ENCODE results near the gene SEC16B. TPM values are rescaled to one million over a fixed set of nuclear protein-coding genes. Genes with fewer than 3 reads are reported as not detected.

Gene SEC16B
- total RNA-seq, 4 donors from 2014 or later, result 1.8 to 5.5 (median 3.5) TPM

DNA sequence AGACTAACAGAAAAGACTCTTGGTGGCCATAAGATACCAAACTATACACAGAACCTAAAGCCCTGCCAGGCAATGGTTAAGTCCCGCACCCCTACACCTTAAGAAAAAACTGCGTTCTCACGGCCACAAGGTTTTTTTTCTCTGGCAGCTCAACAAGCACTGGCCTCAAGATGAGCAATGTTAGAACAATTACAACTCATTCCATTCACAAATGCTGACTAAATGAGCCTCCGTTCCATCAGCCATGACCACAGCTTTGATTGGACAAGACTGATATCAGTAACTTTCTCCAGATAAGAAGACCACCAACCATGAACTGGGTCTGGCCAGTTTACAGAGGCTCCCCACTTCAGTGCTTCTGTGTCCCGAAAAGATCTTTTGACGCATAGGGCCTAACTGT lies 31.9 kb downstream of the SEC16B start:
- Histone ChIP-seq H3K4me3 (no peak overlapping the region), H3K9me3 (no peaks in the 10 kb centered on the region), H3K27me3 (no peaks in the 10 kb centered on the region), H3K4me1 (no peaks in the 10 kb centered on the region), H3K27ac (no peak overlapping the region), H3K36me3 (peaks cover 0 to 79% of the 10 kb centered on the region in 2 donors)
- TF ChIP-seq POLR2AphosphoS5 (IDR thresholded peaks at IDR 0.05) (no peak), POLR2A (IDR thresholded peaks at IDR 0.05) (no peak), EP300 (IDR thresholded peaks at IDR 0.05) (no peak)
- TF ChIP-seq, protein P1, sequence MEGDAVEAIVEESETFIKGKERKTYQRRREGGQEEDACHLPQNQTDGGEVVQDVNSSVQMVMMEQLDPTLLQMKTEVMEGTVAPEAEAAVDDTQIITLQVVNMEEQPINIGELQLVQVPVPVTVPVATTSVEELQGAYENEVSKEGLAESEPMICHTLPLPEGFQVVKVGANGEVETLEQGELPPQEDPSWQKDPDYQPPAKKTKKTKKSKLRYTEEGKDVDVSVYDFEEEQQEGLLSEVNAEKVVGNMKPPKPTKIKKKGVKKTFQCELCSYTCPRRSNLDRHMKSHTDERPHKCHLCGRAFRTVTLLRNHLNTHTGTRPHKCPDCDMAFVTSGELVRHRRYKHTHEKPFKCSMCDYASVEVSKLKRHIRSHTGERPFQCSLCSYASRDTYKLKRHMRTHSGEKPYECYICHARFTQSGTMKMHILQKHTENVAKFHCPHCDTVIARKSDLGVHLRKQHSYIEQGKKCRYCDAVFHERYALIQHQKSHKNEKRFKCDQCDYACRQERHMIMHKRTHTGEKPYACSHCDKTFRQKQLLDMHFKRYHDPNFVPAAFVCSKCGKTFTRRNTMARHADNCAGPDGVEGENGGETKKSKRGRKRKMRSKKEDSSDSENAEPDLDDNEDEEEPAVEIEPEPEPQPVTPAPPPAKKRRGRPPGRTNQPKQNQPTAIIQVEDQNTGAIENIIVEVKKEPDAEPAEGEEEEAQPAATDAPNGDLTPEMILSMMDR (IDR thresholded peaks at IDR 0.05), result no peak
- WGBS, 2 donors (ENCODE audit: low coverage in 1 of 2), result 72 to 75% methylated on average over 6 of the region's 6 CpGs
- no peak for ATAC-seq

DNA sequence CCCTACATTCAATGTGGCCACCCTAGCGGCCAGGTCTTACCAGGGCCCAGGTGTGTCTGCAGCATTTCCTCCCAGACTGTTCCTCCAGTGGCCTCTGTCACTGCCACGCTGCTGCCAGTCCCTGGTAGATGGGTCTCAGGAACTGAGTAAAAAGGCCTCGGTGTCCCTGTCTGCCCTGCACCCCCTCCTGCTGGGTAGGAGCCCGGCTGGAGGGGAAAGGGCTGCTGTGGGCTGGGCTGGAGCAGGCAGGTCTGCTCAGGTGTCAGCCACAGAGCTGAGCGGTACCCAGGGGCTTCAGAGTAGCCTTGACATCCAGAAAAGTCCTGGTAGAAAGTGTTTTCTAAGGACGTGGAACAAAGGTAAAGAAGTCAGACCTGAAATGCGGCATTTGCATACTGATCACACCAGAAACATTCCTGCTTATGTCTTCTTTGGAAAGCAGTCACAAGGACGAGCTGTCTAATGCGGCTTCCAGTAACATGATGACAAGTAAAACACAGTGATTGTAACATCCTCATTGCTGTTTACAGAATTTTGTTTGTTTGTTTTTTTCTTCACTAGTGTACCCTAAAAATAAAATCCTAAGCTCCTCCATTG lies 32.6 kb downstream of the SEC16B start:
- TF ChIP-seq, protein P1 (IDR thresholded peaks at IDR 0.05), result no peak
- no peak for TF ChIP-seq EP300 (IDR thresholded peaks at IDR 0.05)
- no peak for TF ChIP-seq POLR2AphosphoS5 (IDR thresholded peaks at IDR 0.05)
- TF ChIP-seq POLR2A (IDR thresholded peaks at IDR 0.05), result no peak
- Histone ChIP-seq H3K9me3 (no peaks in the 10 kb centered on the region), H3K36me3 (peaks cover 0 to 86% of the 10 kb centered on the region in 2 donors), H3K27ac (no peak overlapping the region), H3K4me3 (no peak overlapping the region), H3K27me3 (no peaks in the 10 kb centered on the region), H3K4me1 (no peaks in the 10 kb centered on the region)
- 89 to 92% methylated on average over 5 to 6 of the region's 9 CpGs for WGBS, 2 donors (ENCODE audit: low coverage in 1 of 2)
- ATAC-seq, result no peak

DNA sequence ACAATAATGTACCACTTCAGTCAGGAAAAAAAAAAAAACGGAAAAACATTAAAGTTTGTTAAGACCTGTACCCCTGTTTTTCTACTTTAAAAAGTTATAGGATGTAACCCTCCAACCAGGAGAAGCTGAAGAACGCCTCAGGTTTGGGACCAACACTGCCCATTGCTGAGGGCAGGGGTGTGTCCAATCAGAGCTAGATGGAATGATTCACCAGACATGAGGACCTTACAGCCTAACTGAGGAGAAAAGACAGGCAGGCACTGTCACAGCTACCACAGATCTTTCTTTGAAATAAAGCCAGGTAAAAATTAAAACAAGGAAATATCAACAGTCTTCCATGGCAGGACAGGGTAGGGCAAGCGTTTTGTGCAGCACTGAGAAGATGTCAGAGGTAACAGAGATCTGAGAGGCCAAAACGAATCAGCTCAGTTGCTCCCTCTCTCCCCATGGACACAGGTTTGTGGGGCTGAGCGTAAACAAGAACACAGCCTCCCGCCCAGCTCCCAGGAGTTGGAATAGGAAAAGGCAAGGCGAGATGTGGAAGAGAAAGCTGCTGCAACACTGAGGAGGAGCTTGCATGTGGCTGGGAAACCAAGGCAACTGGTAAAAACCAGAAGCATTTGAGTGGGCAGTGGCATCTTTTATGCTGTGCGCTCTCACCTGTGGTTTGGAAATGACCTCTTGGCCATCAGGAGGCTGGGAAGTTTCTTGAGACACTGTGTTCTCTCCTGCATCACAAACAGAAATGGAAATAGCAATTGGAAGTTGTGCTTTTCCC lies 34.0 kb downstream of the SEC16B start:
- WGBS, 2 donors (ENCODE audit: low coverage in 1 of 2), result 91% methylated on average over 8 of the region's 8 CpGs; no CpG with 5 or more reads in 1 of the 2 donors
- Histone ChIP-seq H3K4me1 (no peaks in the 10 kb centered on the region), H3K27ac (no peak overlapping the region), H3K27me3 (no peaks in the 10 kb centered on the region), H3K9me3 (no peaks in the 10 kb centered on the region), H3K4me3 (no peak overlapping the region), H3K36me3 (peaks cover 0 to 89% of the 10 kb centered on the region in 2 donors)
- ATAC-seq, result no peak
- TF ChIP-seq EP300 (IDR thresholded peaks at IDR 0.05), result no peak

DNA sequence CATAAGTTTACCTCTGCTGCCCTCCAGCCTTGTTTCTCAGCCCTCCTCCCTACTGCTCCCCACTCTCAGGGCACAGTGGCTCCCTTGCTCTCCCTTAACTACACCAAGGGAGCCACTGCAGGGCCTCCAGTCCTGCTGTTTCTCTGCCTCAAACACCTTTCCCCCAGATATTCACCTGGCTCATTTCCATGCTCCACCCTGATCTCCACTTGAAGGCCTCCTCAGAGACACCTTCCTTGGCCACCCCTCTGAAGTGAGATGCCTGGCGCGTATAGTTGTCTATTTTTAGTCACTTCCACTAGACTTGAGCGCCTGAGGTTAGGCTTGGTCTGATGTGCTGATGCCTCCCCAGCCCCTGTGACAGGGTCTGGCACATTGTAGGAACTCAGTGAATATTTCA lies 34.9 kb downstream of the SEC16B start:
- ATAC-seq, result no peak
- Histone ChIP-seq H3K4me1 (no peaks in the 10 kb centered on the region), H3K9me3 (no peaks in the 10 kb centered on the region), H3K4me3 (no peak overlapping the region), H3K27ac (no peak overlapping the region), H3K36me3 (peaks cover 0 to 89% of the 10 kb centered on the region in 2 donors), H3K27me3 (no peaks in the 10 kb centered on the region)
- no peak for TF ChIP-seq EP300 (IDR thresholded peaks at IDR 0.05)
- TF ChIP-seq POLR2AphosphoS5 (IDR thresholded peaks at IDR 0.05), result no peak
- TF ChIP-seq, protein P1 (IDR thresholded peaks at IDR 0.05), result no peak
- no peak for TF ChIP-seq POLR2A (IDR thresholded peaks at IDR 0.05)
- WGBS, 2 donors (ENCODE audit: low coverage in 1 of 2), result 82 to 92% methylated on average over 3 of the region's 3 CpGs

DNA sequence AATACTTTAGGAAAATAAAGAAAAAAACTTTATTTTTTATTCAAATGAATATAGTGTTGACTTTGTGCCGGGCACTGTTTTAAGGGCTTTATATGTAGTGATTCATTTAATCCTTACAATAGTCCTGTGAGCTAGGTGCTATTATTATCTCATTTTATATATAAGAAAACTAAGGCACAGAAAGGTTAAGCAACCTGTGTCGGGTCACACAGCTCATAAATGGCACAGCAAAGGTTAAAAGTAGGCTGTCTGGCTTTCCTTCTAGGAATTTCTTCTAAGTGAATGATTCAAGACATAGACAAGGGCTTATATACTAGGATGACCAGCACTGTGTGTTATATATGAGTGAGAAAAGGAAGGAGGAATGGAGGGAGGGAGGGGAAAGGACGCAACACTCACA lies 35.4 kb downstream of the SEC16B start:
- Histone ChIP-seq H3K36me3 (peaks cover 0 to 89% of the 10 kb centered on the region in 2 donors), H3K9me3 (no peaks in the 10 kb centered on the region), H3K4me3 (no peak overlapping the region), H3K4me1 (no peaks in the 10 kb centered on the region), H3K27me3 (no peaks in the 10 kb centered on the region), H3K27ac (no peak overlapping the region)
- no peak for ATAC-seq
- 83 to 100% methylated on average over 3 of the region's 3 CpGs for WGBS, 2 donors (ENCODE audit: low coverage in 1 of 2)
- TF ChIP-seq, protein P1 (IDR thresholded peaks at IDR 0.05), result no peak
- TF ChIP-seq POLR2A (IDR thresholded peaks at IDR 0.05), result no peak
- TF ChIP-seq EP300 (IDR thresholded peaks at IDR 0.05), result no peak
- no peak for TF ChIP-seq POLR2AphosphoS5 (IDR thresholded peaks at IDR 0.05)

Data from gastroesophageal sphincter (tissue), 4 donors.